WI38 (cell line): ENCODE data around the gene FRMD5.

Experiments
- H3K4me3 ChIP-seq: 2 replicates; pipeline ENCODE4 v1.5.1; 2011; ENCODE audit warnings: low read depth, mild to moderate bottlenecking, control low read depth, low read length
- TF ChIP-seq, protein P1 (sequence below): IDR thresholded peaks from 2 replicates; pipeline ENCODE4 v1.5.1; 2012; ENCODE audit warnings: low read depth, mild to moderate bottlenecking, control low read depth, low read length

FRMD5 gene

DNA sequence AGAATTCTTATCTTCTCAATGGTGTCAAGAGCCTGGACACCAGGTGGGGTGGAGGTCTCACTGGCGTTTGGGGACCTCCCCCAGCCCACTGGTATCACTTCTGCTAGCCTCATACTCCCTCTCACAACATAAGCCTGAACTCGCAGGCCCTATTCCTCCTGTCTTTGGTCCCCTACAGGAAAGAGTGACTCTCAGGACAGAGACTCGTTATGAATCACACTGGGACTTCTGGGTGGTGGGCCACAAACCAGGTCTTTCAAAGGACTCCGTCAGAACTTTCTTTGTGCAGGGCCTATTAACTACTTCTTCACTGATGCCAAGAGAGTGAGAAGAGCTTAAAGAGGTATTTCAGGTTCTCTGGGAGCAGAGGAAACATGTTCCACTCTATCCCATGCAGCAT is 267.9 kb downstream of the FRMD5 start:
- TF ChIP-seq, protein P1, sequence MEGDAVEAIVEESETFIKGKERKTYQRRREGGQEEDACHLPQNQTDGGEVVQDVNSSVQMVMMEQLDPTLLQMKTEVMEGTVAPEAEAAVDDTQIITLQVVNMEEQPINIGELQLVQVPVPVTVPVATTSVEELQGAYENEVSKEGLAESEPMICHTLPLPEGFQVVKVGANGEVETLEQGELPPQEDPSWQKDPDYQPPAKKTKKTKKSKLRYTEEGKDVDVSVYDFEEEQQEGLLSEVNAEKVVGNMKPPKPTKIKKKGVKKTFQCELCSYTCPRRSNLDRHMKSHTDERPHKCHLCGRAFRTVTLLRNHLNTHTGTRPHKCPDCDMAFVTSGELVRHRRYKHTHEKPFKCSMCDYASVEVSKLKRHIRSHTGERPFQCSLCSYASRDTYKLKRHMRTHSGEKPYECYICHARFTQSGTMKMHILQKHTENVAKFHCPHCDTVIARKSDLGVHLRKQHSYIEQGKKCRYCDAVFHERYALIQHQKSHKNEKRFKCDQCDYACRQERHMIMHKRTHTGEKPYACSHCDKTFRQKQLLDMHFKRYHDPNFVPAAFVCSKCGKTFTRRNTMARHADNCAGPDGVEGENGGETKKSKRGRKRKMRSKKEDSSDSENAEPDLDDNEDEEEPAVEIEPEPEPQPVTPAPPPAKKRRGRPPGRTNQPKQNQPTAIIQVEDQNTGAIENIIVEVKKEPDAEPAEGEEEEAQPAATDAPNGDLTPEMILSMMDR: no peak
- no peak overlapping the region for H3K4me3 ChIP-seq

DNA sequence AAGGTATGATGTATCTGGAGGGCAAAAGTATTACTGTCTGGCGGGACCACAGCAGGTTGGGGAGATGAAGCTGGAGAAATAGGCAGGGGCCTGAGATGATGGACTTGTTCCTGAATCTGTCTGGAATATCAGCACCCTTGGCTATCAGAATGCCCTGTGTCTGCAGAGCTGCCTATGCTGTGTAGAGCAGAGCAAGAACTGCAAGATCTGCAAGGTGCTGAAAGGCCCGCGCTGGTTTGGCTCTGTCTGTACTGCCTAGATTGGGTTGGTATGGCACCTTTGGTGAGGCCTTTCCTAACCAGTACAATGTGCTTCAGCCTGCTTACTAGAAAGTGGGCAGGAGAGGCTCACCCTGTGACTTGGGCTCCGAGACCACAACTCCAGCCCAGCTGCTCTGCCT is 271.5 kb downstream of the FRMD5 start:
- TF ChIP-seq, protein P1: no peak
- no peak overlapping the region for H3K4me3 ChIP-seq

DNA sequence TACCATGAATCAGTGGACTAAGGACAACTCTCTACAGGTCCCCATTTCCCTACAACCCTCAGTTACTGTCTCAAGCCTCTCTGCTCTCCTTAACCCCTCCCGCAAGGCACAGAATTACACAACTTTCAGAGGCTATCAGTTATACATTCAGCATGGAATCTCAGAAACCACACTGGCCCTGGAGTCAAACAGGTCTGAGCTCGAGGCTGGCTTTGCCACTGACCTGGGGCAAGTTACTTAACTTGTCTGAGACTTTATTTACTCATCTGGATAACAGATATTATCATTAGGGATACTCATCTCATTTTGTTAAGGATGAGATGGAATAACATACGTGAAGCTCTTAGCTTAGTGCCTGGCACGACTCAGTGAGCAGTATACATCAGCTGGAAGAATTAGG is 273.1 kb downstream of the FRMD5 start:
- no peak overlapping the region for H3K4me3 ChIP-seq
- TF ChIP-seq, protein P1: no peak

DNA sequence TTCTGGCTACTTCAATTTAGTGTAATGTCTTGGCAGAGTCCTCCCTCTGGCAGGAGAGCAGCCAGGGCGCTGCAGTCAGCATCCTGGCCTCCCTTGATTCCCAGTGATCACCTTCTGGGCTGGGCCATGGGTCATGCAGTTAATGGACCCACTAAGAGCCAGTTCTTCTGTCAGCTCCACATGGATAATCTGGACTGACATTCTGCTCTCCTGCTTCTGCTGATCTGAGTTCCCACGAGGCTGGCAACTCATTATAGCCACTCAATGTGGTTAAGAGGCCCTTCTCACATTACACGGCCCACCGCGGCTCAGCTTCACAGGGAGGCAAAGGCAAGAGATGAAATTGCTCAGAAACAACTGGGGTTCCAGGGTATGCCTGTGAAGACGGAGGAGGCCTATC is 274.3 kb downstream of the FRMD5 start:
- TF ChIP-seq, protein P1: no peak
- H3K4me3 ChIP-seq: no peak overlapping the region

DNA sequence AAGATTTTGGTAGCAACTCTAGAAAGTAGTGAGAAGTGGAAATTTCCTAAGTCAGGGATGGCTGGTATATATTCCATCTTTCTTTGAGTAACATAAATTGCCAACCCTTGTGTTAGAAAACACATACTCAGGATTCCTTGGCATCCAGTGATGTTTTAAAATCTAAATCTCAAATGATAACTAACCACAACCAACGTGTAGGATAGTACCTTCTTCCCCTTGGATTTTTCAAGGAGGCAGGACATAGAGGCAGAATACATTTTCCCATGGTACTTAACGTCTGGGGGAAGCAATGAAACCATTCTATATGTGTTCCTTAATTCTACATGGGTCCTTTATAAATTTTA is 274.8 kb downstream of the FRMD5 start:
- no peak overlapping the region for H3K4me3 ChIP-seq
- TF ChIP-seq, protein P1: no peak

DNA sequence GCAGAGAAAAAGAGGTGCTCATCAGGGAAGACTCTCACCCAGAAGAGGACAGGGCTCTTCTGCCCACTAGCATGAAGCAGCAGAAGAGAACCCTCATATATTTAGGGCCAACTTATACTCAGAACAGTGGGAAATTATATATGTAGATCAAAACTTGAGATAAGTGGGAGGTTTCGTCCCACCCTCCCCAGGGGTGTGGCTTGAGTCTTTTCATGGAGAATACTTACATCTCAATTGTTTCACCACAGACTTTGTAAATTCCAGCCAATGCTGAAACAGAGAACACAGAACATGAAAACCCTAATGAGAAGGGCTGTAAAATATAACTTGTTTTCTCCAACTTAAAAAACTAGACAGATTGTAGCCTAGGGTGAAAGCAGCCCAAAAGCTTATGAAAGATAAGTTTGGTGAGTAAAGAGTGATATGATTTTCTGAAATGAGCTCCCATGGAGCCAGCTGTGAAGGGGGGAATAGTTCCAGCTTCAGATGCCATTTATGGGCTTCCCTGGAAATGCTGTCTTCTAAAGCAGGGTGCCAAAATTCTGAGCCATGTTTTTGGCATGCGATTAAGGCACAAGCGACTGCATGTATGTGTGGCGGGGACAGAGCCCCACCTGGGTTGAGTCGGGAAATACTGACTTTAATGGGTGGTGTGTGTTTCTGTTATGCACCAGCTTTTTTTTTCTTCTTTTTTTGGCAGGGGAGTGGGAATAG is 275.4 kb downstream of the FRMD5 start:
- no peak overlapping the region for H3K4me3 ChIP-seq
- TF ChIP-seq, protein P1: no peak

GRCh38 chr15:43918717-43919116 is 276.4 kb downstream of the FRMD5 start:
- TF ChIP-seq, protein P1: no peak
- H3K4me3 ChIP-seq: no peak overlapping the region
